Fibroblast of lung (primary cell): ENCODE data around the gene QPCT. TPM values are rescaled to one million over a fixed set of nuclear protein-coding genes. Genes with fewer than 3 reads are reported as not detected.

Experiments
- DNase-seq, 2 donors: peaks; one replicate each; pipeline versions ENCODE4 v3.0.0 to v3.0.0-alpha.2; 2010; ENCODE audit warnings: low read depth in 2 of 2
- H2AFZ ChIP-seq: 2 replicates; pipeline ENCODE4 v1.5.1; 2012; ENCODE audit warnings: low read length, control low read depth, inconsistent platforms
- H3K27ac ChIP-seq: 2 replicates; pipeline ENCODE4 v1.5.1; 2011; ENCODE audit warnings: low read length, control low read depth; ENCODE audit not compliant: insufficient read depth
- H3K27me3 ChIP-seq: 2 replicates; pipeline ENCODE4 v1.5.1; 2011; ENCODE audit warnings: mild to moderate bottlenecking, low read length; ENCODE audit not compliant: control insufficient read depth, insufficient read depth
- H3K36me3 ChIP-seq: 2 replicates; pipeline ENCODE4 v1.5.1; 2011; ENCODE audit warnings: low read length; ENCODE audit not compliant: control insufficient read depth, insufficient read depth
- H3K4me1 ChIP-seq: 2 replicates; pipeline ENCODE4 v1.5.1; 2011; ENCODE audit warnings: low read length; ENCODE audit not compliant: control insufficient read depth, insufficient read depth; ENCODE audit errors: extremely low read depth
- H3K4me2 ChIP-seq: 2 replicates; pipeline ENCODE4 v1.5.1; 2011; ENCODE audit warnings: low read length, control low read depth; ENCODE audit not compliant: insufficient read depth; ENCODE audit errors: extremely low read depth
- H3K4me3 ChIP-seq, 4 experiments: fragments of 200-600 bp in 1 of 4; sonication (generic) in 1 of 4; replicated peaks in 1 of 4; 2 replicates each; pipeline ENCODE4 v1.5.1; 2011 to 2016; ENCODE audit warnings: low read length in 4 of 4, low read depth in 3 of 4, mild to moderate bottlenecking in 3 of 4, control low read depth in 2 of 4, inconsistent platforms in 1 of 4, mixed read lengths in 1 of 4; ENCODE audit not compliant: insufficient read depth in 1 of 4; ENCODE audit errors: control extremely low read depth in 1 of 4
- H3K79me2 ChIP-seq: 2 replicates; pipeline ENCODE4 v1.5.1; 2012; ENCODE audit warnings: mild to moderate bottlenecking, low read length, inconsistent platforms; ENCODE audit not compliant: control insufficient read depth, insufficient read depth
- H3K9ac ChIP-seq: 2 replicates; pipeline ENCODE4 v1.5.1; 2011; ENCODE audit warnings: mild to moderate bottlenecking, low read length, control low read depth; ENCODE audit not compliant: insufficient read depth
- H3K9me3 ChIP-seq: 2 replicates; pipeline ENCODE4 v1.5.1; 2012; ENCODE audit warnings: low read depth, low read length; ENCODE audit not compliant: control insufficient read depth, insufficient read depth
- H4K20me1 ChIP-seq: 2 replicates; pipeline ENCODE4 v1.5.1; 2011; ENCODE audit warnings: low read length; ENCODE audit not compliant: control insufficient read depth, insufficient read depth; ENCODE audit errors: extremely low read depth
- EZH2 ChIP-seq: IDR thresholded peaks from 2 replicates; pipeline ENCODE4 v1.5.1; 2012; ENCODE audit warnings: low read length, control low read depth, mild to moderate bottlenecking; ENCODE audit errors: missing control alignments
- polyA plus RNA-seq, 2 donors: library from polyadenylated mRNA; depleted of rRNA in 1 of 2; stranded (reverse) in 1 of 2; unstranded in 1 of 2; fragments of >200 nt; gene quantifications; 2 replicates each; pipeline ENCODE4 v1.2.1, GENCODE V29; 2011 to 2012; ENCODE audit warnings: missing spikeins in 1 of 2
- total RNA-seq: library from RNA; depleted of rRNA; stranded (reverse); fragments of >200 nt; gene quantifications from 2 replicates; pipeline ENCODE4 v1.2.1, GENCODE V29; 2014
- TF ChIP-seq, protein P1 (sequence below), 2 donors: IDR thresholded peaks in 1 of 2; conservative IDR thresholded peaks in 1 of 2; 1 replicate in 1 of 2; 2 replicates in 1 of 2; pipeline ENCODE4 v1.5.1; 2011 to 2012; ENCODE audit warnings: low read length in 2 of 2, control low read depth in 1 of 2, inconsistent platforms in 1 of 2, low read depth in 1 of 2, mild to moderate bottlenecking in 1 of 2

The QPCT gene
- total and polyA plus RNA-seq, 2 donors (not counting 1 experiment from before 2014, with no cell fraction given) = 6.1 to 8.4 TPM

DNA sequence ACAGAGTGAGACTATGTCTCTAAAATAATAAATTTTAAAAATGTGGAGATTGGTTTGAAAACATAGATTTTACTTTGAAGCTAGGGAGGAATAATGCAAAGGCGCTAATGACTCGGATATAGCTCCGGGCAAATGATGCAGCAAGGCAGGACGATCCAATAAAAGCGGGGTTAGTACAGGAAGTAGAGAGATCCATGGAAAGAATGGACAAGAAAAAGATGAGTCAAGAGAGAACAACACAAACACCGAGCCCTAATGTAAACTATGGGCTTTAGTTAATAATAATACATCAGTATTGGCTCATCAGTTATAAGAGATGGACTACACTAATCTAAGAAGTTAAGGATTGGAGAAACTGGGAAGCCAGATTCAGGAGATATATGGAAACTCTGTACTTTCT lies 74.5 kb downstream of the QPCT start:
- no peak for DNase-seq
- no peak overlapping the region for H3K9ac ChIP-seq
- TF ChIP-seq, protein P1, sequence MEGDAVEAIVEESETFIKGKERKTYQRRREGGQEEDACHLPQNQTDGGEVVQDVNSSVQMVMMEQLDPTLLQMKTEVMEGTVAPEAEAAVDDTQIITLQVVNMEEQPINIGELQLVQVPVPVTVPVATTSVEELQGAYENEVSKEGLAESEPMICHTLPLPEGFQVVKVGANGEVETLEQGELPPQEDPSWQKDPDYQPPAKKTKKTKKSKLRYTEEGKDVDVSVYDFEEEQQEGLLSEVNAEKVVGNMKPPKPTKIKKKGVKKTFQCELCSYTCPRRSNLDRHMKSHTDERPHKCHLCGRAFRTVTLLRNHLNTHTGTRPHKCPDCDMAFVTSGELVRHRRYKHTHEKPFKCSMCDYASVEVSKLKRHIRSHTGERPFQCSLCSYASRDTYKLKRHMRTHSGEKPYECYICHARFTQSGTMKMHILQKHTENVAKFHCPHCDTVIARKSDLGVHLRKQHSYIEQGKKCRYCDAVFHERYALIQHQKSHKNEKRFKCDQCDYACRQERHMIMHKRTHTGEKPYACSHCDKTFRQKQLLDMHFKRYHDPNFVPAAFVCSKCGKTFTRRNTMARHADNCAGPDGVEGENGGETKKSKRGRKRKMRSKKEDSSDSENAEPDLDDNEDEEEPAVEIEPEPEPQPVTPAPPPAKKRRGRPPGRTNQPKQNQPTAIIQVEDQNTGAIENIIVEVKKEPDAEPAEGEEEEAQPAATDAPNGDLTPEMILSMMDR (conservative IDR thresholded peaks at IDR 0.05 in 1 of 2, IDR thresholded peaks at IDR 0.05 in 1 of 2; ENCODE audit: low read depth in 1 of 2, low read length in 2 of 2) = no peak
- no peak for TF ChIP-seq EZH2

DNA sequence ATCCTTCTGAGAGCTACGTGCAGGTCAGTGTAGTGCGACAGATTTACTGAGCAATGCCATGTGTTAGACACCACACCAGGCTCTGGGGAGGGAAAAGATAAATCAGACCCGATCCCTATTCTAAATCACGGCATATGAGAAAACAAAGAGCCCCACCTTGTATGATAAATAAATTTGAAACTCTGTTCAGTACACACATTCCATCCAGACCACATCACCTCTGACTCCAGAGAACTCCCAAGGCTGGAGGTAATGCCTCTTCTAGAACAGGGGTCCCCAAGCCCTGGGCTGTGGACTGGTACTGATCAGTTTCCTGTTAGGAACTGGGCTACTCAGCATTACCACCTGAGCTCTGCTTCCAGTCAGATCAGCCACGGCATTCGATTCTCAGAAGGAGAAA lies 77.3 kb downstream of the QPCT start:
- no peaks in the 10 kb centered on the region for H3K27me3 ChIP-seq
- peak in 1 of 2 donors; percentile 14 for DNase-seq
- no peak overlapping the region for H3K27ac ChIP-seq
- H2AFZ ChIP-seq = no peak overlapping the region
- no peak for TF ChIP-seq EZH2
- TF ChIP-seq, protein P1 (conservative IDR thresholded peaks at IDR 0.05 in 1 of 2, IDR thresholded peaks at IDR 0.05 in 1 of 2; ENCODE audit: low read depth in 1 of 2, low read length in 2 of 2) = no peak
- H3K4me2 ChIP-seq = no peak overlapping the region
- H3K36me3 ChIP-seq = no peaks in the 10 kb centered on the region
- H3K79me2 ChIP-seq = no peaks in the 10 kb centered on the region
- no peak overlapping the region for H3K9ac ChIP-seq
- H3K9me3 ChIP-seq = no peaks in the 10 kb centered on the region
- no peaks in the 10 kb centered on the region for H4K20me1 ChIP-seq
- H3K4me1 ChIP-seq = no peaks in the 10 kb centered on the region
- no peak overlapping the region for H3K4me3 ChIP-seq

More for the DNA sequence above, 74.5 kb downstream of the QPCT start:
- Histone ChIP-seq H3K27ac (no peak overlapping the region), H3K4me3 (no peak overlapping the region), H3K27me3 (no peaks in the 10 kb centered on the region), H3K4me1 (peaks cover 2% of the 10 kb centered on the region), H3K4me2 (no peak overlapping the region), H2AFZ (no peak overlapping the region), H3K79me2 (no peaks in the 10 kb centered on the region), H4K20me1 (no peaks in the 10 kb centered on the region), H3K36me3 (no peaks in the 10 kb centered on the region), H3K9me3 (no peaks in the 10 kb centered on the region)

DNA sequence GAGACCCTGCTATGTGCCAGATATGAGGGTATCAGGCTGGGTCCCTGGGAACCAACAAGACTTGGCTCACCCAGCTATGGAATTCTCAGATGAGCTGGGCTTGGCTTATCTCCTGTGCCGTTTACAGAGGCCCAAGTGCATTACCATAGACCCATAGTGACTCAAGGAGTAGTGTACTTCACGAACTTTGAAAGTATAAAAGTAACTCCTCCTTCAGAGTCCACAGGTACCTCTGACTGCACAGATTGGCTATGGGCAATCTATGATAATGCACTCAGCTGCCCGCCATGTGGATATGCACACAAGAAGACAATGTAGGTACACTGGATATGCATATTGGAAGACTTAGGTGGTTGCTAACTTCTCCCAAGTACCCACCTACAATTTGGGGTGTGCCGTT lies 78.4 kb downstream of the QPCT start:
- Histone ChIP-seq H4K20me1 (no peaks in the 10 kb centered on the region), H3K27ac (no peak overlapping the region), H3K4me1 (no peaks in the 10 kb centered on the region), H3K79me2 (no peaks in the 10 kb centered on the region), H2AFZ (no peak overlapping the region), H3K9ac (no peak overlapping the region), H3K27me3 (no peaks in the 10 kb centered on the region), H3K4me2 (no peak overlapping the region), H3K4me3 (no peak overlapping the region), H3K36me3 (no peaks in the 10 kb centered on the region), H3K9me3 (no peaks in the 10 kb centered on the region)
- TF ChIP-seq, protein P1 (conservative IDR thresholded peaks at IDR 0.05 in 1 of 2, IDR thresholded peaks at IDR 0.05 in 1 of 2; ENCODE audit: low read depth in 1 of 2, low read length in 2 of 2) = no peak
- no peak for TF ChIP-seq EZH2
- DNase-seq = no peak

Other genes starting within 250 kb of the QPCT start
- gene EIF2AK2, start 187.7 kb upstream of the QPCT start, total RNA-seq = 27.7 and 32.0 TPM in 2 replicates
- 28.8 and 39.9 TPM in 2 replicates for gene EIF2AK2, start 187.7 kb upstream of the QPCT start, polyA plus RNA-seq
- gene SULT6B1, start 156.0 kb upstream of the QPCT start, total RNA-seq = not detected in 2 replicates
- gene SULT6B1, start 156.0 kb upstream of the QPCT start, polyA plus RNA-seq = not detected in 2 replicates
- gene CEBPZOS, start 148.1 kb upstream of the QPCT start, total RNA-seq = 12.6 and 16.8 TPM in 2 replicates
- 50.0 and 55.3 TPM in 2 replicates for gene CEBPZOS, start 148.1 kb upstream of the QPCT start, polyA plus RNA-seq
- 48.9 and 62.4 TPM in 2 replicates for gene CEBPZ, start 113.0 kb upstream of the QPCT start, total RNA-seq
- gene CEBPZ, start 113.0 kb upstream of the QPCT start, polyA plus RNA-seq = 19.9 and 24.8 TPM in 2 replicates
- gene NDUFAF7, start 113.0 kb upstream of the QPCT start, total RNA-seq = 16.9 and 18.7 TPM in 2 replicates
- 12.8 and 16.8 TPM in 2 replicates for gene NDUFAF7, start 113.0 kb upstream of the QPCT start, polyA plus RNA-seq
- gene PRKD3, start 19.8 kb upstream of the QPCT start, total RNA-seq = 51.4 and 67.7 TPM in 2 replicates
- 31.3 and 48.0 TPM in 2 replicates for gene PRKD3, start 19.8 kb upstream of the QPCT start, polyA plus RNA-seq